T-helper 1 cell treated with Interleukin-12 subunit alpha and Interleukin-12 subunit beta and Interleukin-4 antibody, amounts not matched to agents 30 μg/mL and 1 μg/mL, for 36 hours (primary cell): ENCODE results near the gene LYPD5.
"Not testable (repeated sequence)": the region's sequence is repeated elsewhere in the genome, so short reads cannot be mapped to it uniquely, and the experiment has no call there.

Source experiments
- H3K27ac Mint-ChIP-seq: one replicate; pipeline ENCODE4 v1.8.0; 2021; ENCODE audit warnings: mild to moderate bottlenecking, mixed read lengths
- H3K27me3 Mint-ChIP-seq: one replicate; pipeline ENCODE4 v1.8.0; 2021; ENCODE audit warnings: low read depth, mixed read lengths
- H3K36me3 Mint-ChIP-seq: one replicate; pipeline ENCODE4 v1.8.0; 2021; ENCODE audit warnings: low read depth, mixed read lengths
- H3K4me1 Mint-ChIP-seq: one replicate; pipeline ENCODE4 v1.8.0; 2021; ENCODE audit warnings: low read depth, mixed read lengths
- H3K4me3 Mint-ChIP-seq: one replicate; pipeline ENCODE4 v1.8.0; 2021; ENCODE audit warnings: mild to moderate bottlenecking, moderate library complexity, mixed read lengths
- H3K9me3 Mint-ChIP-seq: one replicate; pipeline ENCODE4 v1.8.0; 2021; ENCODE audit warnings: mixed read lengths

Gene LYPD5

GRCh38 chr19:43777163-43777695 is 25.0 kb downstream of the LYPD5 start:
- Mint-ChIP-seq H3K27ac (peak overlapping the region; percentile 93), H3K4me1 (peaks cover 61% of the 10 kb centered on the region), H3K9me3 (no peaks in the 10 kb centered on the region), H3K27me3 (no peaks in the 10 kb centered on the region), H3K36me3 (peaks cover 38% of the 10 kb centered on the region), H3K4me3 (peak overlapping the region; percentile 86)

- Mint-ChIP-seq H3K4me1 (peaks cover 52% of the 10 kb centered on the region), H3K27ac (peak overlapping the region; percentile 79), H3K9me3 (no peaks in the 10 kb centered on the region), H3K4me3 (peak overlapping the region; percentile 86), H3K27me3 (no peaks in the 10 kb centered on the region), H3K36me3 (peaks cover 42% of the 10 kb centered on the region)
Observed at GRCh38 chr19:43776286-43776685, 26.0 kb downstream of the LYPD5 start.

DNA sequence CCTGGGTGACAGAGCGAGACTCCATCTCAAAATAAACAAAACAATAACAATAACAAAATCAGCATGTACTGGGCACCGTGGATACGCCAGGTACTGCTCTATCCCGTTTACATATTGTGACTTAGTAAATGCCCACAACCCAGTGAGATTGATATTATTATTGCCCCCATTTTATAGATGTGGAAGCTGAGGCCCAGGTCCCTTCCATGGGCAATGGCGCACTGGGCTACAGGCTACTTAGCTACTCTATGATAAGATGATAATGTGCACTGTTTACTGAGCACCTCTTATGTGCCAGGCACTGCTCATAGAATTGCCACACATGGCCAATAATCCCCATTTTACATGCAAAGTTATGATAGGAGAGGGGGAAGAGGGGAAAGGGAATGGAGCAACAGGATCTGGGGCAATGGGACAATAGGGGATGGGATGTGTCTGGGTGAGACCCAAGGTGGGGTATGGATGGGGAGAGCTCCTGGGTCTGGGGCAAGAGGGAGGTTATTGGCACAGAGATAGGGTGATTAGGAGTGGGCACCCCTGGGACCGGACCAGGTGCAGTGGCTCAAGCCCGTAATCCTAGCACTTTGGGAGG is 26.9 kb downstream of the LYPD5 start:
- H3K9me3 Mint-ChIP-seq = no peaks in the 10 kb centered on the region
- peaks cover 46% of the 10 kb centered on the region for H3K36me3 Mint-ChIP-seq
- H3K4me3 Mint-ChIP-seq = peak overlapping the region; percentile 5
- no peaks in the 10 kb centered on the region for H3K27me3 Mint-ChIP-seq
- peaks cover 51% of the 10 kb centered on the region for H3K4me1 Mint-ChIP-seq
- H3K27ac Mint-ChIP-seq = peak overlapping the region; percentile 63

GRCh38 chr19:43774940-43775258 is 27.3 kb downstream of the LYPD5 start:
- peaks cover 52% of the 10 kb centered on the region for H3K4me1 Mint-ChIP-seq
- H3K36me3 Mint-ChIP-seq = peaks cover 51% of the 10 kb centered on the region

DNA sequence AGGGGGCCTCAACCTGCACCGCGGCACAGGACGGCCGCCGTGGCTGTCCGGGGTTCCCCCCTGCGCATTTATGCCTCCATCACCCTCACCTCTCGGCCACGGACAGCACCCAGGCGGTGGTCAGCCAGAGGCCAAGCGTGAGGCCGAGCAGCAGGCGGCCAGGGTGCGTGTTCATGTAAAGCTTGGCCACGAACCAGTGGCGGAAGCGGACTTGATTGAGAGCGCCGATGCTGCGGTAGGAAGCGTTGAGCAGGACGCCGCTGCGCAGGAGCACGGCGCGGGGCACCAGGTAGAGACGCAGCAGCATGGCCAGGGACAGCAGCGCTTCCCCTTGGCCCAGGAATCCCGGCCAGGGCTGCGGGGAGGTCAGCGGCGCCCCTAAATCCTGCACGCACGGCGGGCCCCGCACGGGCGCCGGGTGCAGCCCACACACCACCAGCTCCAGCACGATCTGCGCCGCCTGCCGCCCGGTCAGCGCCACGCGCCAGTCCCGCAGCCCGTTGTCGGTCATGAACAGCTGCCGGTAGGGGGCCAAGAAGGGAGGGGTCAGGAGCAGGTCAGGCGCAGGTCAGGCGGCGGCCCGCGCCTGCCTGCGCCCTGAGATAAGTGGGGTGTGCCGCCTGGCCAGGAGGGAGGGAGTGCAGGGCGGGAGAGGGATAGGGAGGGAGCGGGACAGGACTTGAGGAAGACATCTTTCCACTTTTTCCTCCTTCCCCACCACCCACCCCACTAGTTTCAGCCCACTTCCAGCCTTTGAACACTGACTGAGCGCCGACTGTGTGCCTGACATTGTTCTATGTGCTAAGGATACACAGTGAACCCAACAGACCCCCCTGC is 27.9 kb downstream of the LYPD5 start:
- Mint-ChIP-seq H3K9me3 (no peaks in the 10 kb centered on the region), H3K36me3 (peaks cover 52% of the 10 kb centered on the region), H3K27ac (no peak overlapping the region), H3K4me1 (peaks cover 49% of the 10 kb centered on the region), H3K4me3 (no peak overlapping the region), H3K27me3 (no peaks in the 10 kb centered on the region)

More at GRCh38 chr19:43774940-43775258, 27.3 kb downstream of the LYPD5 start:
- not testable (repeated sequence) for H3K4me3 Mint-ChIP-seq, H3K9me3 Mint-ChIP-seq, H3K27ac Mint-ChIP-seq, H3K27me3 Mint-ChIP-seq

- Mint-ChIP-seq H3K27ac (no peak overlapping the region), H3K9me3 (no peaks in the 10 kb centered on the region), H3K4me3 (no peak overlapping the region), H3K27me3 (no peaks in the 10 kb centered on the region), H3K4me1 (peaks cover 49% of the 10 kb centered on the region), H3K36me3 (peaks cover 52% of the 10 kb centered on the region)
Observed at GRCh38 chr19:43773725-43774102, 28.5 kb downstream of the LYPD5 start.

DNA sequence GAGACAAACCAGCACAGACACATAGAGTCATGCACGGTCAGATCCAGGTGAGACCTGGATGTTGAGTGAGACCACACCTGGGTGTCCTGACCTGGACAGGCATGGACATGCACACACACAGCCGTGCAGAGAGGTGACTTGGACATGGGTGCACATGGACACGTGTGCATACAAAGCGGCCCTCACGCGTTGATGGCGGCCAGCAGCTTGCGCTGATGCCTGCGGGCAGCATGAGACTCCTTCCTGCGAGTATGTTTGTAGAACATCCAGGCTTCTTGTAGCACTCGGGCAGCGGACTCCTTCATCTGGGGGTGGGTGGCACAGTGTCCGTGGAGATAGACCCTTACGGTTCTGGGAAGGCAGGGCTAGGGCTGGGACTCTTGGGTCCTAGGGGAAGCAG is 33.0 kb downstream of the LYPD5 start:
- H3K4me1 Mint-ChIP-seq = peaks cover 51% of the 10 kb centered on the region
- H3K36me3 Mint-ChIP-seq = peaks cover 56% of the 10 kb centered on the region
- no peak overlapping the region for H3K27ac Mint-ChIP-seq
- H3K9me3 Mint-ChIP-seq = no peaks in the 10 kb centered on the region
- no peak overlapping the region for H3K4me3 Mint-ChIP-seq
- no peaks in the 10 kb centered on the region for H3K27me3 Mint-ChIP-seq

GRCh38 chr19:43768273-43769050 is 33.8 kb downstream of the LYPD5 start:
- H3K9me3 Mint-ChIP-seq = no peaks in the 10 kb centered on the region
- H3K27me3 Mint-ChIP-seq = no peaks in the 10 kb centered on the region
- peaks cover 55% of the 10 kb centered on the region for H3K4me1 Mint-ChIP-seq
- peaks cover 52% of the 10 kb centered on the region for H3K36me3 Mint-ChIP-seq
- peak overlapping the region; percentile 36 for H3K27ac Mint-ChIP-seq
- H3K4me3 Mint-ChIP-seq = no peak overlapping the region

- H3K9me3 Mint-ChIP-seq = no peaks in the 10 kb centered on the region
- peaks cover 58% of the 10 kb centered on the region for H3K36me3 Mint-ChIP-seq
- no peak overlapping the region for H3K4me3 Mint-ChIP-seq
- H3K27ac Mint-ChIP-seq = peak overlapping the region; percentile 57
- H3K27me3 Mint-ChIP-seq = no peaks in the 10 kb centered on the region
- H3K4me1 Mint-ChIP-seq = peaks cover 62% of the 10 kb centered on the region
Observed at GRCh38 chr19:43767818-43768217, 34.4 kb downstream of the LYPD5 start.

- Mint-ChIP-seq H3K36me3 (peaks cover 58% of the 10 kb centered on the region), H3K27ac (peak overlapping the region; percentile 83), H3K27me3 (no peaks in the 10 kb centered on the region), H3K9me3 (no peaks in the 10 kb centered on the region), H3K4me3 (no peak overlapping the region), H3K4me1 (peaks cover 66% of the 10 kb centered on the region)
Observed at GRCh38 chr19:43767316-43767715, 34.9 kb downstream of the LYPD5 start.

DNA sequence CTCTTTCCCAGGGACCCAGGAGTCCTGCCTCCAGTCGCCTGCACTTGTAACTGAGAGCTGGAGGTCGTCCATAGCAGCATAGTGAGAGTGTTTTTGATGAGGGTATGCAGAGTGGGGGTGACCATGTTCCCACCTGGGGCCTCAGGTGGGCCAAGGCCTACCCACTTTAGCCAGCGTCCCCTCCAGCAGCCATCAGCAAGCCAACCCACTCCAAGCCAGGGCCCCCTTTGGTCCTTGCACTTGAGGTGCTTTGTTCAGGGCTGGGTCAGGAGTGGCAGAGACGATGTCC is 35.5 kb downstream of the LYPD5 start:
- H3K9me3 Mint-ChIP-seq = no peaks in the 10 kb centered on the region
- H3K4me3 Mint-ChIP-seq = peak overlapping the region; percentile 49
- H3K27me3 Mint-ChIP-seq = no peaks in the 10 kb centered on the region
- peak overlapping the region; percentile 83 for H3K27ac Mint-ChIP-seq
- peaks cover 69% of the 10 kb centered on the region for H3K4me1 Mint-ChIP-seq
- H3K36me3 Mint-ChIP-seq = peaks cover 57% of the 10 kb centered on the region

DNA sequence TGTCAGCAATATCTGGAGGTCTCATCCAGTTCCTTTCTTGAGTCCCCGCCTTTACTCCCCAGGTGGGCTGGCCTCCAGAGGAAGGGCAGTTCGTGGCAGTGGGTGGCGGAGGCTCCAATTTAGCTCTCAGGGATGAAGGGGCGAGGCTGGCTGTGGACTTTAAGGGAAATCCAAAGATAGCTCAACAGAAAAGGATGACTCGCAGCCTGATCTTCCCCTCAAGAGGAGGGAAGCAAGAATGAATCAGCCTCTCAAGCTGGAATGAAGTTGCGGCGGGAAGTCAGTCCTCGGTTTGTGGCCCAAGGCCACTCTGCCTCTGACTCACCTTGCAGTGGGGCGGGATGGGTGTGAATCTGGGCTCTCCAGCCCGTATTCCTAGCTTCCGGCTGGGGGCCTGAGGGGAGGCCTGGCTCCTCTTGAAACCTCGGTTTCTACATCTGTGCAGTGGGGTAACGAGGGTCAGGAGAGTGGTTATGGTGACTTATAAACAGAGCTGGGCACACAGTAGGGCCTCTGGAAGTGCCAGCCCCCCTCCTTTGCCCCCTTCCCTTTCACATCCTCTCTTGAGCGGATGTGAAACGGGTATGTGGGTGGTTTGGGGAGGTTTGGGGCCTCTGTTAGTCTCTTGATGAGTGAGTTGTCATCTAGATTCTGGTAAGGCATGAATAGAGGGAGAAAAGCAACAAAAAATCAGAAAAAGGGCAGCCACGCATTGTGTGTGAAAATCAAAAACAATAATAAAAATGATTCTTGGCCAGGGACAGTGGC is 37.0 kb downstream of the LYPD5 start:
- peaks cover 50% of the 10 kb centered on the region for H3K36me3 Mint-ChIP-seq
- H3K9me3 Mint-ChIP-seq = no peaks in the 10 kb centered on the region
- H3K27ac Mint-ChIP-seq = peak overlapping the region; percentile 83
- H3K27me3 Mint-ChIP-seq = no peaks in the 10 kb centered on the region
- H3K4me3 Mint-ChIP-seq = peak overlapping the region; percentile 49
- peaks cover 67% of the 10 kb centered on the region for H3K4me1 Mint-ChIP-seq

DNA sequence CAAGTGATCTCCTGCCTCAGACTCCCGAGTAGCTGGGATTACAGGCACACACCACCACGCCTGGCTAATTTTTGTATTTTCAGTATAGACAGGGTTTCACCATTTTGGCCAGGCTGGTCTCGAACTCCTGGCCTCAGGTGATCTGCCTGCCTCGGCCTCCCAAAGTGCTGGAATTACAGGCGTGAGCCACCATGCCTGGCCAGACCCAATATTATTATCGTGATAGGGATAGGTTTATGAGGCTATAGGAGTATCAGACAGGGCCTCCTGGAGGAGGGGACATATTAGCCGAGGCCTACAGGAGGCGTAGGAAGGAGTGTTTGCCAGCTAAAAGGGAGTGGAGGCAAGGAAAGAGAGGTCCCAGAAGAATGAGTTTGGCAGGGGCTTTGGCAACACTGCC is 37.6 kb downstream of the LYPD5 start:
- peak overlapping the region; percentile 49 for H3K4me3 Mint-ChIP-seq
- peak overlapping the region; percentile 83 for H3K27ac Mint-ChIP-seq
- H3K27me3 Mint-ChIP-seq, H3K9me3 Mint-ChIP-seq: not testable (repeated sequence)
- H3K4me1 Mint-ChIP-seq = peaks cover 64% of the 10 kb centered on the region
- peaks cover 43% of the 10 kb centered on the region for H3K36me3 Mint-ChIP-seq

DNA sequence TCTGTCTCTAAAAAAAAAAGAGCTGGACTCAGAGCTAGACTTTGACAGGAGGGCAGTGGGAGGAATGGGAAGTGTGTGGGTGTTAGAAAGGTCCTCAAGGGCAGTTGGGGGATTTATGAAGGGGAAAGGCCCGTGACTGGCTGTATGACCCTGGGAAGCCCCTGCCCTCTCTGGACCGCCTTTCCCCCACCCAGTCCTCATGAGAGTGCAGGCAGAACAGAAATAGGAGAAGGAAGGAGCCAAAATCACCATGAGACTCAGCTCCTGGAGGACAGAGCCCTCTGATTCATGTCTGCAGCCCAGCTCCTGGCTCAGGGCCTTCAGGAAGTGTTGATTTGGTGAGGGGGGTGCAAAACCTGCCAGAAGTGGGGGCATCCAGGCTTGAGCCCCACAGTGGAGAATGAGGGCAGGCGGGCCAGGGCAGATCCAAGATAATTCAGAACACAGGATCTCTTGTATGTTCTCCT is 38.7 kb downstream of the LYPD5 start:
- peak overlapping the region; percentile 83 for H3K27ac Mint-ChIP-seq
- H3K27me3 Mint-ChIP-seq = no peaks in the 10 kb centered on the region
- peaks cover 38% of the 10 kb centered on the region for H3K36me3 Mint-ChIP-seq
- peak overlapping the region; percentile 18 for H3K4me3 Mint-ChIP-seq
- H3K9me3 Mint-ChIP-seq = no peaks in the 10 kb centered on the region
- peaks cover 66% of the 10 kb centered on the region for H3K4me1 Mint-ChIP-seq
